Gastrocnemius medialis (tissue), 4 donors: Measurements from ENCODE around the gene ANKRD34A.

Source experiments
- CTCF ChIP-seq, 5 experiments: fragments of 450-650 bp in 3 of 5; fragments of 200-600 bp in 2 of 5; sonication (generic) in 2 of 5; IDR thresholded peaks in 4 of 5; conservative IDR thresholded peaks in 1 of 5; 1 replicate in 4 of 5; 2 replicates in 1 of 5; pipeline ENCODE4 v1.5.1; 2016 to 2019; ENCODE audit warnings: antibody characterized with exemption in 5 of 5, mild to moderate bottlenecking in 3 of 5, moderate library complexity in 3 of 5
- POLR2A ChIP-seq, 2 donors: fragments of 450-650 bp; IDR thresholded peaks; one replicate each; pipeline ENCODE4 v1.6.1; 2017; ENCODE audit warnings: antibody characterized with exemption in 2 of 2, mild to moderate bottlenecking in 2 of 2, moderate library complexity in 2 of 2

- no peak for TF ChIP-seq CTCF (IDR thresholded peaks at IDR 0.05 in 4 of 5, conservative IDR thresholded peaks at IDR 0.05 in 1 of 5)
- TF ChIP-seq POLR2A (IDR thresholded peaks at IDR 0.05) = no peak
Measured at GRCh38 chr1:145992502-145992936, 28.1 kb upstream of the ANKRD34A start.
